HepG2 (cell line): Measurements from ENCODE around the gene MAPKAPK3. TPM values are rescaled to one million over a fixed set of nuclear protein-coding genes. Genes with fewer than 3 reads are reported as not detected.
A peak's percentile ranks its signal among the peaks of the same experiment; 100 is the strongest.

Source experiments
- ASH2L ChIP-seq: fragments of 300-600, 200-600 bp; sonication (generic); IDR thresholded peaks from 2 replicates; pipeline ENCODE4 v1.7.0; 2017; ENCODE audit warnings: low read depth, mild to moderate bottlenecking, moderate library complexity, mixed read lengths, low read length; ENCODE audit not compliant: insufficient read length
- CAMTA2 ChIP-seq: sonication (generic); formaldehyde crosslinking; IDR thresholded peaks from 2 replicates; pipeline ENCODE4 v1.4.0; 2020; ENCODE audit warnings: mild to moderate bottlenecking, missing genetic modification reagents, borderline replicate concordance
- SKI ChIP-seq: fragments of 450-650 bp; IDR thresholded peaks from one replicate; pipeline ENCODE4 v1.6.1; 2018; ENCODE audit warnings: mild to moderate bottlenecking; ENCODE audit not compliant: partially characterized antibody
- ZNF543 ChIP-seq: sonication (generic); formaldehyde crosslinking; IDR thresholded peaks from 2 replicates; pipeline ENCODE4 v1.4.0; 2020; ENCODE audit warnings: mild to moderate bottlenecking, missing genetic modification reagents
- ZNF605 ChIP-seq: sonication (generic); formaldehyde crosslinking; IDR thresholded peaks from 2 replicates; pipeline ENCODE4 v1.8.0; 2022; ENCODE audit warnings: mild to moderate bottlenecking, missing genetic modification reagents
- polyA plus RNA-seq, 8 experiments: library from polyadenylated mRNA; depleted of rRNA in 3 of 8; stranded (reverse) in 7 of 8; unstranded in 1 of 8; fragments of >200 nt; fragmentation: Illumina TruSeq in 4 of 8; extraction: Trizol in 4 of 8; gene quantifications; 2 replicates each; pipeline versions ENCODE4 v1.2.1 to v1.2.3, GENCODE V29; 2011 to 2016; ENCODE audit warnings: low read depth in 4 of 8, missing spikeins in 1 of 8, mixed read lengths in 1 of 8; ENCODE audit not compliant: insufficient read depth in 1 of 8
- total RNA-seq, 5 experiments: library from RNA; depleted of rRNA; stranded (reverse); fragments of >200 nt; fragmentation: Illumina TruSeq; extraction: Trizol; gene quantifications; 2 replicates each; pipeline ENCODE4 v1.2.3, GENCODE V29; 2016; ENCODE audit warnings: low read depth in 1 of 5
- TF ChIP-seq, protein P1 (sequence below): IDR thresholded peaks from 2 replicates; pipeline ENCODE4 v1.6.1; 2012; ENCODE audit warnings: low read length, improper control_type of control experiment
- TF ChIP-seq, protein P2 (sequence below): sonication (generic); formaldehyde crosslinking; IDR thresholded peaks from 2 replicates; pipeline ENCODE4 v1.4.0; 2020; ENCODE audit warnings: missing genetic modification reagents
- TF ChIP-seq, protein P3 (sequence below): IDR thresholded peaks from 2 replicates; pipeline ENCODE4 v1.6.1; 2016; ENCODE audit warnings: mild to moderate bottlenecking, missing biosample characterization, missing genetic modification reagents

The MAPKAPK3 gene
- total and polyA plus RNA-seq, 2 of the 13 experiments (the other 11 are each of a cell fraction or from before 2014, with no cell fraction given) = 39.9 to 41.2 TPM

DNA sequence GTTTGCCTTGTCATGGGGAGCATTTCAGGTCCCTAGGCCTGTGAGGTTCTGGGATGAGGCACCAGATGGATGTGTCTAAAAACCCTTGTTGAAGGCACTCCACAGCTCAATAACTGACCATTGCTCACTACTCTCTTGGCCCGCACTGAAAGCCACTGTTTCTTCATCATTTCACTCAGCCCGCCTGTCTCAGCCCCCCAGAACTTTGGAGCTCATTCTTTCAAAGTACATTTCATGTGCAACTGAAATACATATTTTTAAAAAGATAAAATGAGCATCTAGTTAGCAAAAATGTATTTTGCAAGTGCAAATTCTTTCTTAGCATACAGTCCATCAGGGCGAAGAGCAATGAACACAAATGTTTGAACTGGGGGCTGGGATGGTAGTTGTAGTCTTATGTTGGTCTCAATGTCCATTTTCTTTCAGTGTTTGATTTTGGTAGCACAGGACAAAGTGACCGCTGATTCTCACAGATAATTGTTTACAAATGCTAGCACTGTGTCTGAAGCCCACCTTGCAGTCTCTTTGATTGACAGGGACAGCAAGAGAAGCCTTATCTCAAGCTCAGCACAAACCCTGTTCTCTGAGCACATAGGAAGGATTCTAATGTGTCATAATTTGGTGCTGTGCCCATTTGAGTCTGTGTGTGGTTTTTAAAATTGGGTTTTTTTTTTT, 28.1 kb upstream of the MAPKAPK3 start (continued):
- TF ChIP-seq, protein P1, sequence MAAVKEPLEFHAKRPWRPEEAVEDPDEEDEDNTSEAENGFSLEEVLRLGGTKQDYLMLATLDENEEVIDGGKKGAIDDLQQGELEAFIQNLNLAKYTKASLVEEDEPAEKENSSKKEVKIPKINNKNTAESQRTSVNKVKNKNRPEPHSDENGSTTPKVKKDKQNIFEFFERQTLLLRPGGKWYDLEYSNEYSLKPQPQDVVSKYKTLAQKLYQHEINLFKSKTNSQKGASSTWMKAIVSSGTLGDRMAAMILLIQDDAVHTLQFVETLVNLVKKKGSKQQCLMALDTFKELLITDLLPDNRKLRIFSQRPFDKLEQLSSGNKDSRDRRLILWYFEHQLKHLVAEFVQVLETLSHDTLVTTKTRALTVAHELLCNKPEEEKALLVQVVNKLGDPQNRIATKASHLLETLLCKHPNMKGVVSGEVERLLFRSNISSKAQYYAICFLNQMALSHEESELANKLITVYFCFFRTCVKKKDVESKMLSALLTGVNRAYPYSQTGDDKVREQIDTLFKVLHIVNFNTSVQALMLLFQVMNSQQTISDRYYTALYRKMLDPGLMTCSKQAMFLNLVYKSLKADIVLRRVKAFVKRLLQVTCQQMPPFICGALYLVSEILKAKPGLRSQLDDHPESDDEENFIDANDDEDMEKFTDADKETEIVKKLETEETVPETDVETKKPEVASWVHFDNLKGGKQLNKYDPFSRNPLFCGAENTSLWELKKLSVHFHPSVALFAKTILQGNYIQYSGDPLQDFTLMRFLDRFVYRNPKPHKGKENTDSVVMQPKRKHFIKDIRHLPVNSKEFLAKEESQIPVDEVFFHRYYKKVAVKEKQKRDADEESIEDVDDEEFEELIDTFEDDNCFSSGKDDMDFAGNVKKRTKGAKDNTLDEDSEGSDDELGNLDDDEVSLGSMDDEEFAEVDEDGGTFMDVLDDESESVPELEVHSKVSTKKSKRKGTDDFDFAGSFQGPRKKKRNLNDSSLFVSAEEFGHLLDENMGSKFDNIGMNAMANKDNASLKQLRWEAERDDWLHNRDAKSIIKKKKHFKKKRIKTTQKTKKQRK = no peak
- TF ChIP-seq, protein P2, sequence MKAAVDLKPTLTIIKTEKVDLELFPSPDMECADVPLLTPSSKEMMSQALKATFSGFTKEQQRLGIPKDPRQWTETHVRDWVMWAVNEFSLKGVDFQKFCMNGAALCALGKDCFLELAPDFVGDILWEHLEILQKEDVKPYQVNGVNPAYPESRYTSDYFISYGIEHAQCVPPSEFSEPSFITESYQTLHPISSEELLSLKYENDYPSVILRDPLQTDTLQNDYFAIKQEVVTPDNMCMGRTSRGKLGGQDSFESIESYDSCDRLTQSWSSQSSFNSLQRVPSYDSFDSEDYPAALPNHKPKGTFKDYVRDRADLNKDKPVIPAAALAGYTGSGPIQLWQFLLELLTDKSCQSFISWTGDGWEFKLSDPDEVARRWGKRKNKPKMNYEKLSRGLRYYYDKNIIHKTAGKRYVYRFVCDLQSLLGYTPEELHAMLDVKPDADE (CRISPR knock-in tag) = no peak
- TF ChIP-seq ASH2L = peak; percentile 96
- TF ChIP-seq, protein P3, sequence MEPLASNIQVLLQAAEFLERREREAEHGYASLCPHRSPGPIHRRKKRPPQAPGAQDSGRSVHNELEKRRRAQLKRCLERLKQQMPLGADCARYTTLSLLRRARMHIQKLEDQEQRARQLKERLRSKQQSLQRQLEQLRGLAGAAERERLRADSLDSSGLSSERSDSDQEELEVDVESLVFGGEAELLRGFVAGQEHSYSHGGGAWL (CRISPR knock-in tag) = no peak
- peak; percentile 51 for TF ChIP-seq SKI
- TF ChIP-seq ZNF543 = no peak
- TF ChIP-seq CAMTA2 = no peak
- 0 out of 2 replicates have a peak, but pooled peaks have one; percentile 4 for TF ChIP-seq ZNF605 (CRISPR knock-in tag)
- TF ChIP-seq, all 625 proteins: peak for 117
